Endodermal cell (in vitro differentiated cells): ENCODE data around the gene DRAXIN. TPM values are rescaled to one million over a fixed set of nuclear protein-coding genes. Genes with fewer than 3 reads are reported as not detected.

Source experiments
- DNase-seq: peaks from one replicate; pipeline ENCODE4 v3.0.0-alpha.2; 2017
- H3K27ac ChIP-seq: 2 replicates; pipeline ENCODE4 v1.5.1; 2013; ENCODE audit warnings: mild to moderate bottlenecking, low read depth, low read length, moderate library complexity
- H3K27me3 ChIP-seq: 2 replicates; pipeline ENCODE4 v1.6.1; 2013; ENCODE audit warnings: mild to moderate bottlenecking, low read length, moderate library complexity; ENCODE audit not compliant: insufficient read depth, control insufficient read depth, poor library complexity, severe bottlenecking
- H3K36me3 ChIP-seq: 2 replicates; pipeline ENCODE4 v1.7.0; 2013; ENCODE audit warnings: mild to moderate bottlenecking, low read length, moderate library complexity; ENCODE audit not compliant: control insufficient read depth, insufficient read depth
- H3K4me1 ChIP-seq: one replicate; pipeline ENCODE4 v1.7.0; 2013; ENCODE audit warnings: low read length; ENCODE audit not compliant: control insufficient read depth, insufficient read depth
- H3K4me3 ChIP-seq: 2 replicates; pipeline ENCODE4 v1.5.1; 2013; ENCODE audit warnings: mild to moderate bottlenecking, low read length, moderate library complexity
- H3K9ac ChIP-seq: 2 replicates; pipeline ENCODE4 v1.6.1; 2013; ENCODE audit warnings: mild to moderate bottlenecking, low read length, moderate library complexity; ENCODE audit not compliant: poor library complexity, severe bottlenecking; ENCODE audit errors: extremely low read depth
- H3K9me3 ChIP-seq: 2 replicates; pipeline ENCODE4 v1.6.1; 2013; ENCODE audit warnings: mild to moderate bottlenecking, low read length, moderate library complexity; ENCODE audit not compliant: control insufficient read depth
- H3K27ac Mint-ChIP-seq: 2 replicates; pipeline ENCODE4 v1.8.0; 2020; ENCODE audit warnings: mixed read lengths
- H3K27me3 Mint-ChIP-seq: 2 replicates; pipeline ENCODE4 v1.8.0; 2021; ENCODE audit warnings: mild to moderate bottlenecking, mixed read lengths; ENCODE audit not compliant: insufficient read depth
- H3K36me3 Mint-ChIP-seq: 2 replicates; pipeline ENCODE4 v1.8.0; 2020; ENCODE audit warnings: low read depth, mixed read lengths
- H3K4me1 Mint-ChIP-seq: 2 replicates; pipeline ENCODE4 v1.8.0; 2020; ENCODE audit warnings: mixed read lengths
- H3K4me3 Mint-ChIP-seq: 2 replicates; pipeline ENCODE4 v1.8.0; 2020; ENCODE audit warnings: mild to moderate bottlenecking, moderate library complexity, mixed read lengths
- H3K9me3 Mint-ChIP-seq: 2 replicates; pipeline ENCODE4 v1.8.0; 2020; ENCODE audit warnings: mild to moderate bottlenecking, mixed read lengths
- CTCF ChIP-seq: fragments of 200-600 bp; sonication (generic); conservative IDR thresholded peaks from 2 replicates; pipeline ENCODE4 v1.5.0; 2021; ENCODE audit warnings: antibody characterized with exemption, mild to moderate bottlenecking
- WGBS, 2 experiments: methylation state at CpG; one replicate each; pipeline versions ENCODE4 v1.1.5 to v1.1.7; 2013; ENCODE audit warnings: missing lambda C conversion rate in 2 of 2, mixed read lengths in 1 of 2; ENCODE audit not compliant: insufficient coverage in 1 of 2, insufficient read length in 1 of 2; 5-methylcytosine and 5-hydroxymethylcytosine counted together
- total RNA-seq, 2 donors: library from RNA; stranded (reverse); fragmentation: NEBNext Ultra II Directional in 1 of 2; extraction: Animal tissue kit (Norgen Biotek cat#: 25700) in 1 of 2; gene quantifications; 2 replicates in 1 of 2; 3 replicates in 1 of 2; pipeline ENCODE4 v1.2.1, GENCODE V29; 2021

The DRAXIN gene
- total RNA-seq, 2 donors from 2014 or later = 5.4 to 6.0 TPM

GRCh38 chr1:11654939-11655808 lies 36.3 kb upstream of the DRAXIN start:
- Histone ChIP-seq H3K36me3 (peaks cover 7% of the 10 kb centered on the region), H3K27me3 (peaks cover 44% of the 10 kb centered on the region), H3K27ac (no peak overlapping the region), H3K4me3 (peak overlapping the region; percentile 66), H3K4me1 (peaks cover 7% of the 10 kb centered on the region), H3K9ac (no peak overlapping the region), H3K9me3 (no peaks in the 10 kb centered on the region)
- peak; percentile 72 for DNase-seq
- Mint-ChIP-seq H3K27me3 (peaks cover 38% of the 10 kb centered on the region), H3K4me3 (peak overlapping the region; percentile 59), H3K36me3 (peaks cover 25% of the 10 kb centered on the region), H3K27ac (no peak overlapping the region), H3K9me3 (no peaks in the 10 kb centered on the region), H3K4me1 (no peaks in the 10 kb centered on the region)
- TF ChIP-seq CTCF = peak; percentile 27
- 11 to 36% methylated on average over 8 to 45 of the region's 45 CpGs for WGBS, 2 experiments

GRCh38 chr1:11657654-11658053 lies 33.9 kb upstream of the DRAXIN start:
- Histone ChIP-seq H3K4me3 (no peak overlapping the region), H3K4me1 (peaks cover 7% of the 10 kb centered on the region), H3K9ac (no peak overlapping the region), H3K9me3 (no peaks in the 10 kb centered on the region), H3K27ac (no peak overlapping the region), H3K27me3 (peaks cover 19% of the 10 kb centered on the region), H3K36me3 (peaks cover 7% of the 10 kb centered on the region)
- H3K36me3 Mint-ChIP-seq = peaks cover 39% of the 10 kb centered on the region
- H3K4me1 Mint-ChIP-seq = peaks cover 3% of the 10 kb centered on the region
- H3K9me3 Mint-ChIP-seq = no peaks in the 10 kb centered on the region
- H3K27me3 Mint-ChIP-seq = peaks cover 25% of the 10 kb centered on the region
- no peak overlapping the region for H3K27ac Mint-ChIP-seq
- DNase-seq = no peak
- WGBS, 2 experiments = 80 to 95% methylated on average over 1 to 4 of the region's 6 CpGs
- no peak for TF ChIP-seq CTCF
- H3K4me3 Mint-ChIP-seq = no peak overlapping the region

GRCh38 chr1:11658542-11658941 lies 33.0 kb upstream of the DRAXIN start:
- Mint-ChIP-seq H3K27me3 (peaks cover 25% of the 10 kb centered on the region), H3K4me1 (peaks cover 3% of the 10 kb centered on the region), H3K4me3 (no peak overlapping the region), H3K36me3 (peaks cover 46% of the 10 kb centered on the region), H3K27ac (no peak overlapping the region), H3K9me3 (no peaks in the 10 kb centered on the region)
- no peak for TF ChIP-seq CTCF
- Histone ChIP-seq H3K36me3 (peaks cover 7% of the 10 kb centered on the region), H3K27ac (no peak overlapping the region), H3K4me3 (no peak overlapping the region), H3K27me3 (peaks cover 13% of the 10 kb centered on the region), H3K9me3 (no peaks in the 10 kb centered on the region), H3K4me1 (peaks cover 7% of the 10 kb centered on the region), H3K9ac (no peak overlapping the region)
- 94 to 97% methylated on average over 17 to 23 of the region's 23 CpGs for WGBS, 2 experiments
- DNase-seq = no peak
